Adrenal gland (tissue), 12 donors: ENCODE results near the gene JPT1. TPM values are rescaled to one million over a fixed set of nuclear protein-coding genes. Genes with fewer than 3 reads are reported as not detected.

Source experiments
- DNase-seq, 7 donors: peaks; one replicate each; pipeline ENCODE4 v3.0.0-alpha.2; 2019 to 2020
- H3K27ac ChIP-seq, 5 donors: fragments of 200-600 bp; sonication (generic) in 4 of 5; 1 replicate in 3 of 5; 2 replicates in 2 of 5; pipeline versions ENCODE4 v1.5.1 to v1.8.0; 2016 to 2020; ENCODE audit warnings: mild to moderate bottlenecking in 1 of 5
- H3K27me3 ChIP-seq: fragments of 200-600 bp; 2 replicates; pipeline ENCODE4 v1.8.0; 2021
- H3K36me3 ChIP-seq, 2 donors: fragments of 200-600 bp; replicated peaks in 1 of 2; 1 replicate in 1 of 2; 2 replicates in 1 of 2; pipeline versions ENCODE4 v1.5.1 to v1.8.0; 2018 to 2022
- H3K4me1 ChIP-seq, 2 donors: fragments of 200-600 bp; replicated peaks in 1 of 2; 1 replicate in 1 of 2; 2 replicates in 1 of 2; pipeline versions ENCODE4 v1.5.1 to v1.8.0; 2018 to 2021
- H3K4me3 ChIP-seq, 4 donors: fragments of 200-600 bp; sonication (generic) in 3 of 4; one replicate each; pipeline ENCODE4 v1.5.1; 2016 to 2018
- H3K9me3 ChIP-seq, 3 donors: fragments of 200-600 bp; sonication (generic) in 1 of 3; replicated peaks in 1 of 3; 1 replicate in 2 of 3; 2 replicates in 1 of 3; pipeline versions ENCODE4 v1.5.1 to v1.8.0; 2016 to 2021
- CTCF ChIP-seq, 6 experiments: fragments of 450-650 bp in 4 of 6; fragments of 200-600 bp in 2 of 6; sonication (generic) in 1 of 6; IDR thresholded peaks; 1 replicate in 5 of 6; 2 replicates in 1 of 6; pipeline versions ENCODE4 v1.5.1 to v1.8.0; 2016 to 2021; ENCODE audit warnings: antibody characterized with exemption in 6 of 6, mild to moderate bottlenecking in 2 of 6, moderate library complexity in 1 of 6
- POLR2A ChIP-seq, 2 donors: fragments of 450-650 bp; IDR thresholded peaks; one replicate each; pipeline ENCODE4 v1.6.1; 2017; ENCODE audit warnings: antibody characterized with exemption in 2 of 2, mild to moderate bottlenecking in 2 of 2, moderate library complexity in 1 of 2
- WGBS, 4 donors: extraction: QIAGEN DNeasy Blood & Tissue Kit in 2 of 4; methylation state at CpG; one replicate each; pipeline versions ENCODE4 v1.1.5 to v1.1.7; 2013 to 2017; 5-methylcytosine and 5-hydroxymethylcytosine counted together
- intact Hi-C, 2 donors: fragments of 100-400 bp; cut with DNase I; formaldehyde crosslinking; loops; one replicate each; pipeline versions ENCODE4 v1.14.1 to v1.15.0; 2022 to 2023
- polyA plus RNA-seq, 3 donors: library from polyadenylated mRNA; stranded (reverse); fragments of 200-250 nt in 2 of 3; fragments of 350-450 nt in 1 of 3; fragmentation: Illumina TruSeq in 1 of 3; extraction: RNeasy Lipid Tissue Mini Kit (QIAGEN cat#74804) in 1 of 3; gene quantifications; one replicate each; pipeline ENCODE4 v1.2.3, GENCODE V29; 2013 to 2014
- total RNA-seq, 9 donors: library from RNA; depleted of rRNA in 4 of 9; stranded (reverse); fragments of >200 nt in 4 of 9; fragments of 120-200 nt in 1 of 9; fragmentation: NEBNext Ultra II Directional in 1 of 9; extraction: Animal tissue kit (Norgen Biotek cat#: 25700) in 1 of 9; gene quantifications; one replicate each; pipeline versions ENCODE4 v1.1.0 to v1.2.4, GENCODE V29; 2013 to 2023
- donor health status: healthy with polysubstance abuse.
- donor health status: Bipolar disorder and iron deficiency.
- donor health status: DM: yes; HTN: yes; CAD: no.
- donor health status: DM: no; HTN: no; CAD: no.
- donor health status: DM: no; HTN: no; CAD: no.
- donor health status: DM: yes; HTN: yes; CAD: no.

JPT1 gene
- total and polyA plus RNA-seq, 12 donors = 34.2 to 232 (median 67.2) TPM

GRCh38 chr17:75094871-75095399, 59.4 kb downstream of the JPT1 start:
- peaks cover 6 to 13% of the 10 kb centered on the region in 2 donors for H3K4me1 ChIP-seq
- 68 to 87% (median 82%) methylated on average over 7 to 16 of the region's 16 CpGs for WGBS, 4 donors
- no peaks in the 10 kb centered on the region for H3K36me3 ChIP-seq
- H3K27ac ChIP-seq = no peak overlapping the region
- intact Hi-C loops = no loop called here
- no peak for DNase-seq
- H3K9me3 ChIP-seq = no peaks in the 10 kb centered on the region
- TF ChIP-seq CTCF (IDR thresholded peaks at IDR 0.05) = no peak
- TF ChIP-seq POLR2A (IDR thresholded peaks at IDR 0.05) = no peak
- no peak overlapping the region for H3K4me3 ChIP-seq
- H3K27me3 ChIP-seq = no peaks in the 10 kb centered on the region

GRCh38 chr17:75093548-75094158, 60.7 kb downstream of the JPT1 start:
- no peaks in the 10 kb centered on the region for H3K9me3 ChIP-seq
- TF ChIP-seq POLR2A (IDR thresholded peaks at IDR 0.05) (no peak), CTCF (IDR thresholded peaks at IDR 0.05) (no peak)
- no peak overlapping the region for H3K4me3 ChIP-seq
- DNase-seq = no peak
- H3K36me3 ChIP-seq = no peaks in the 10 kb centered on the region
- H3K27ac ChIP-seq = no peak overlapping the region
- intact Hi-C loops = no loop called here
- WGBS, 4 donors = 92 to 97% (median 95%) methylated on average over 14 to 18 of the region's 18 CpGs; no CpG with 5 or more reads in 1 of the 4 donors
- no peaks in the 10 kb centered on the region for H3K27me3 ChIP-seq
- H3K4me1 ChIP-seq = peaks cover 6 to 16% of the 10 kb centered on the region in 2 donors

GRCh38 chr17:75091855-75092327, 62.4 kb downstream of the JPT1 start:
- no peak overlapping the region for H3K4me3 ChIP-seq
- no peaks in the 10 kb centered on the region for H3K9me3 ChIP-seq
- H3K36me3 ChIP-seq = no peaks in the 10 kb centered on the region
- peak overlapping the region in 1 of 5 donors; percentile 68 for H3K27ac ChIP-seq
- intact Hi-C loops = no loop called here
- TF ChIP-seq CTCF (IDR thresholded peaks at IDR 0.05) = no peak
- TF ChIP-seq POLR2A (IDR thresholded peaks at IDR 0.05) = no peak
- no peaks in the 10 kb centered on the region for H3K27me3 ChIP-seq
- 80 to 89% (median 82%) methylated on average over 10 of the region's 10 CpGs for WGBS, 4 donors
- peaks cover 6 to 20% of the 10 kb centered on the region in 2 donors for H3K4me1 ChIP-seq
- no peak for DNase-seq

GRCh38 chr17:75090871-75091854, 63.1 kb downstream of the JPT1 start:
- Histone ChIP-seq H3K36me3 (no peaks in the 10 kb centered on the region), H3K27ac (peak overlapping the region in 1 of 5 donors; percentile 68), H3K27me3 (no peaks in the 10 kb centered on the region), H3K4me1 (peaks cover 1 to 16% of the 10 kb centered on the region in 2 donors), H3K9me3 (no peaks in the 10 kb centered on the region), H3K4me3 (no peak overlapping the region)
- TF ChIP-seq CTCF (IDR thresholded peaks at IDR 0.05) = no peak
- TF ChIP-seq POLR2A (IDR thresholded peaks at IDR 0.05) = no peak
- intact Hi-C loops = no loop called here
- peak in 2 of 7 donors; percentile 34 to 55 for DNase-seq
- WGBS, 4 donors = 51 to 61% (median 56%) methylated on average over 11 to 19 of the region's 19 CpGs
